HEK293 (cell line): Measurements from ENCODE around the gene CAMK2B.

ENCODE experiments used
- CTCF ChIP-seq: fragments of 450-650 bp; formaldehyde crosslinking; IDR thresholded peaks from 2 replicates; pipeline ENCODE4 v1.5.1; 2016; ENCODE audit warnings: missing biosample characterization, missing genetic modification characterization
- PRDM6 ChIP-seq: fragments of 450-650 bp; formaldehyde crosslinking; IDR thresholded peaks from 2 replicates; pipeline ENCODE4 v1.5.1; 2017; ENCODE audit warnings: missing biosample characterization, missing genetic modification characterization
- TCF7L2 ChIP-seq: IDR thresholded peaks from 2 replicates; pipeline ENCODE4 v1.6.1; 2011; ENCODE audit warnings: low read depth, mild to moderate bottlenecking, inconsistent platforms, low read length, moderate library complexity, borderline replicate concordance
- ZNF18 ChIP-seq: fragments of 450-650 bp; formaldehyde crosslinking; IDR thresholded peaks from 2 replicates; pipeline ENCODE4 v1.5.1; 2016; ENCODE audit warnings: missing biosample characterization, missing genetic modification characterization
- ZNF274 ChIP-seq, 2 experiments: fragments of 200-500 bp in 1 of 2; fragments of 450-650 bp in 1 of 2; sonication (Bioruptor generic) in 1 of 2; formaldehyde crosslinking in 1 of 2; IDR thresholded peaks; 2 replicates each; pipeline versions ENCODE4 v1.5.1 to v1.6.1; 2014 to 2016; ENCODE audit warnings: borderline replicate concordance in 1 of 2, inconsistent platforms in 1 of 2, low read length in 1 of 2, missing biosample characterization in 1 of 2, missing genetic modification characterization in 1 of 2
- ZNF311 ChIP-seq: fragments of 450-650 bp; formaldehyde crosslinking; IDR thresholded peaks from 2 replicates; pipeline ENCODE4 v1.5.1; 2017; ENCODE audit warnings: missing biosample characterization, missing genetic modification characterization, borderline replicate concordance
- ZNF350 ChIP-seq: fragments of 450-650 bp; formaldehyde crosslinking; IDR thresholded peaks from 2 replicates; pipeline ENCODE4 v1.5.0; 2017; ENCODE audit warnings: missing biosample characterization, mild to moderate bottlenecking, missing genetic modification characterization
- ZNF423 ChIP-seq: fragments of 450-650 bp; formaldehyde crosslinking; IDR thresholded peaks from 2 replicates; pipeline ENCODE4 v1.5.1; 2016; ENCODE audit warnings: missing biosample characterization, missing genetic modification characterization

GRCh38 chr7:44367475-44368043 lies 42.2 kb upstream of the CAMK2B start:
- TF ChIP-seq PRDM6 (tag by site-specific recombination) (no peak), ZNF311 (tag by site-specific recombination) (no peak), ZNF350 (tag by site-specific recombination) (no peak), ZNF18 (tag by site-specific recombination) (no peak), TCF7L2 (no peak), CTCF (tag by site-specific recombination) (no peak), ZNF274 (IDR thresholded peaks at IDR 0.05; ENCODE audit: low read length) (no peak), ZNF274 (tag by site-specific recombination; IDR thresholded peaks at IDR 0.05; ENCODE audit: borderline replicate concordance) (no peak), ZNF423 (tag by site-specific recombination) (no peak)
